Measurements from ENCODE around the gene CRY1. TPM values are rescaled to one million over a fixed set of nuclear protein-coding genes. Genes with fewer than 3 reads are reported as not detected.

CRY1 gene
- total and polyA plus RNA-seq, 2 experiments from 2014 or later, result 23.3 to 55.1 TPM

DNA sequence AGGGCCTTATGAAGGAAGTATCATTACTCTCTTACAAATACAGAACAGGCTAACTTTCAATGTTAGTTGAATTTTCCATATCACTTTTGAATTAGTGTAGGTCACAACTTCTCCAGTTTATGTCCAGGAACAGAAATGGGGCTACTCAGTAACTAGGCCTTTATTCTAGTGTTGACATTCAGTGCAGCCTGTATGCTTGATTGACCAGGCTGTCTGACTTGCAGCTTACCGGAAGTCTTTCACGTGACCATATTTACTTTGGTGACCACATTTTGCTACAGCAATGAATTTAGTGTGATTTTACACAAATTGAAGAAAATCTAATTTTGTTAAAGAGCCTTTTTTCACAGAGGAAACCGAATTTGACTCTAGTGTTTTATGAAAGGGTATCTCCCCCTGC is 118.8 kb downstream of the CRY1 start:
- no peaks in the 10 kb centered on the region for H3K27me3 ChIP-seq
- peaks cover 12% of the 10 kb centered on the region for H3K36me3 ChIP-seq
- peak overlapping the region; percentile 92 for H3K27ac ChIP-seq
- TF ChIP-seq, protein P1, sequence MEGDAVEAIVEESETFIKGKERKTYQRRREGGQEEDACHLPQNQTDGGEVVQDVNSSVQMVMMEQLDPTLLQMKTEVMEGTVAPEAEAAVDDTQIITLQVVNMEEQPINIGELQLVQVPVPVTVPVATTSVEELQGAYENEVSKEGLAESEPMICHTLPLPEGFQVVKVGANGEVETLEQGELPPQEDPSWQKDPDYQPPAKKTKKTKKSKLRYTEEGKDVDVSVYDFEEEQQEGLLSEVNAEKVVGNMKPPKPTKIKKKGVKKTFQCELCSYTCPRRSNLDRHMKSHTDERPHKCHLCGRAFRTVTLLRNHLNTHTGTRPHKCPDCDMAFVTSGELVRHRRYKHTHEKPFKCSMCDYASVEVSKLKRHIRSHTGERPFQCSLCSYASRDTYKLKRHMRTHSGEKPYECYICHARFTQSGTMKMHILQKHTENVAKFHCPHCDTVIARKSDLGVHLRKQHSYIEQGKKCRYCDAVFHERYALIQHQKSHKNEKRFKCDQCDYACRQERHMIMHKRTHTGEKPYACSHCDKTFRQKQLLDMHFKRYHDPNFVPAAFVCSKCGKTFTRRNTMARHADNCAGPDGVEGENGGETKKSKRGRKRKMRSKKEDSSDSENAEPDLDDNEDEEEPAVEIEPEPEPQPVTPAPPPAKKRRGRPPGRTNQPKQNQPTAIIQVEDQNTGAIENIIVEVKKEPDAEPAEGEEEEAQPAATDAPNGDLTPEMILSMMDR (IDR thresholded peaks at IDR 0.05; ENCODE audit: low read depth, low read length), result no peak
- no peak overlapping the region for H3K4me3 ChIP-seq
- no peaks in the 10 kb centered on the region for H3K9me3 ChIP-seq (ENCODE audit: low read depth)
- no peak for DNase-seq (ENCODE audit: low read depth in 1 of 2, low spot score in 1 of 2)
- peaks cover 39% of the 10 kb centered on the region for H3K4me1 ChIP-seq (ENCODE audit: low read depth)

DNA sequence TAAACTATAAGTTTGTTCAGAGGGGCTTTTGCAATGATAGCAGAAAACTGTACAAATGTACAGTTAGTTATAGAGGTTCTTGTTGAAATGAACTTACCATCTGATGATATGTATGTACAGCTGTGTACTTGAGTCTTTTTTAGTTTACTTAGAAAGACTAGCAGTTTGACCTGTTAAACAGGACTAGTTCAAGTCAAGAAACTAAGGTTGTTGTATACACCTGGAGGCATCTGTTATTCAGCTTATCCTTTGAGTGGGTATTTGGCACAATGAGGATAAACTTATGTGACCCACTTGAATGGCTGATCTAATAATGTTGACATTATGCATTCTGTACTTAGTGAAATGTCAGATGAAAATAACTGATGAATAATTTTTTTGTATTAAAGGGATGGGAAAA is 119.8 kb downstream of the CRY1 start:
- TF ChIP-seq, protein P1 (IDR thresholded peaks at IDR 0.05; ENCODE audit: low read depth, low read length), result no peak
- peaks cover 17% of the 10 kb centered on the region for H3K36me3 ChIP-seq

DNA sequence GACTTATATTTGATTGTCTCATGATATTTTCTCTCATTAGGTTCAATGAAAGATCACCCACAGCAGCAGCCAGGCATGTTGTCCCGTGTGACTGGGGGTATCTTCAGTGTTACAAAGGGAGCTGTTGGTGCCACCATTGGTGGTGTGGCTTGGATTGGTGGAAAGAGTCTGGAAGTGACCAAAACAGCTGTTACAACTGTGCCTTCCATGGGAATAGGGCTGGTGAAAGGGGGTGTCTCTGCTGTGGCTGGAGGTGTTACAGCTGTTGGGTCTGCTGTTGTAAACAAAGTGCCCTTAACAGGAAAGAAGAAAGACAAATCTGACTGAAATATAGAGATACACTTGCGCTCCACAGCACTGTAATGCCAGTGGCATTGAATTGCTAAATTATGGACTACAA is 122.3 kb downstream of the CRY1 start:
- Histone ChIP-seq H3K4me3 (no peak overlapping the region), H3K4me1 (ENCODE audit: low read depth) (peaks cover 6% of the 10 kb centered on the region), H3K9me3 (ENCODE audit: low read depth) (no peaks in the 10 kb centered on the region), H3K36me3 (peaks cover 30% of the 10 kb centered on the region), H3K27ac (peak overlapping the region; percentile 46), H3K27me3 (no peaks in the 10 kb centered on the region)
- TF ChIP-seq, protein P1 (IDR thresholded peaks at IDR 0.05; ENCODE audit: low read depth, low read length), result no peak
- no peak for DNase-seq (ENCODE audit: low read depth in 1 of 2, low spot score in 1 of 2)

More for the DNA sequence above, 119.8 kb downstream of the CRY1 start:
- peak overlapping the region; percentile 38 for H3K27ac ChIP-seq
- H3K27me3 ChIP-seq, result no peaks in the 10 kb centered on the region
- H3K9me3 ChIP-seq (ENCODE audit: low read depth), result no peaks in the 10 kb centered on the region
- DNase-seq (ENCODE audit: low read depth in 1 of 2, low spot score in 1 of 2), result no peak
- peaks cover 31% of the 10 kb centered on the region for H3K4me1 ChIP-seq (ENCODE audit: low read depth)
- no peak overlapping the region for H3K4me3 ChIP-seq

DNA sequence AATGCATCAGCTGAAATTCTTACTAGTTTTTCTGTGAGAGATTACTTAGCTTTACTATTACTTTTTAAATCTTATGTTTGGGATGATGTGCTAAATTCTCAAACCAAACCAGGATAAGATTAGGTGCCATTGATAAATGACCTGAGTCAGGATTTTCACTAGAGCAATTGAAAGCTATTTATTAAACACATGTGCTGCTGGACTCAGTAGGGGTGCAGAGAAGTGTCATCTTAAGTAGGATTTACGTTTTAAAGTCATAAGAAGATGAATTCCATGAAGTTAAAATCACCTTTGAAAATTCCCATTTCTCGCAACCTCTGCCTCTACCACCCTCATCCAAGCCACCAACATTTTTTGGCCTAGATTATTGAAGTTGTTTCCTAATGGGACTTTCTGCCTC is 128.8 kb downstream of the CRY1 start:
- Histone ChIP-seq H3K9me3 (ENCODE audit: low read depth) (no peaks in the 10 kb centered on the region), H3K27me3 (no peaks in the 10 kb centered on the region), H3K4me3 (no peak overlapping the region), H3K4me1 (ENCODE audit: low read depth) (peaks cover 40% of the 10 kb centered on the region), H3K27ac (no peak overlapping the region), H3K36me3 (peaks cover 18% of the 10 kb centered on the region)
- TF ChIP-seq, protein P1 (IDR thresholded peaks at IDR 0.05; ENCODE audit: low read depth, low read length), result no peak
- no peak for DNase-seq (ENCODE audit: low read depth in 1 of 2, low spot score in 1 of 2)

DNA sequence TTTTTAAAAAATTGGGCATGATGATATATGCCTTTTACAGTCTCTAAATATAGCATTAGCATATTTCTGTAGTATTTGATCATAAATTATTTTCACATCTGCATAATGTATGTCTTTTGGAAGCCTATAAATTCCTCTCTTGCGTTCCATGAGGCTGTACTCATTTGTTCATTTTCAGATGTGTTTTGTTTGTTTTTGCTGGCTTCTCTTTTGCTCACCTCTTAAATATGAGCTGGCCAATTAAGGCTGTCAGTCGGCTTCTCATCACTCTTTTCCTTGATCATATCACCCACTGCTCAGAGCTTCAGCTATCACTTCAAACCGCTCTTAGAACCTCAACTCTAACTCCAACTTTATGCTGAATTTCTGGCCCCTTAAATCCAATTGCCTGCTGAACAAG is 131.1 kb downstream of the CRY1 start:
- DNase-seq (ENCODE audit: low read depth in 1 of 2, low spot score in 1 of 2), result no peak
- Histone ChIP-seq H3K27ac (peak overlapping the region; percentile 71), H3K4me1 (ENCODE audit: low read depth) (peaks cover 52% of the 10 kb centered on the region), H3K4me3 (peak overlapping the region; percentile 9), H3K9me3 (ENCODE audit: low read depth) (no peaks in the 10 kb centered on the region), H3K36me3 (peaks cover 6% of the 10 kb centered on the region), H3K27me3 (no peaks in the 10 kb centered on the region)
- TF ChIP-seq, protein P1 (IDR thresholded peaks at IDR 0.05; ENCODE audit: low read depth, low read length), result no peak

DNA sequence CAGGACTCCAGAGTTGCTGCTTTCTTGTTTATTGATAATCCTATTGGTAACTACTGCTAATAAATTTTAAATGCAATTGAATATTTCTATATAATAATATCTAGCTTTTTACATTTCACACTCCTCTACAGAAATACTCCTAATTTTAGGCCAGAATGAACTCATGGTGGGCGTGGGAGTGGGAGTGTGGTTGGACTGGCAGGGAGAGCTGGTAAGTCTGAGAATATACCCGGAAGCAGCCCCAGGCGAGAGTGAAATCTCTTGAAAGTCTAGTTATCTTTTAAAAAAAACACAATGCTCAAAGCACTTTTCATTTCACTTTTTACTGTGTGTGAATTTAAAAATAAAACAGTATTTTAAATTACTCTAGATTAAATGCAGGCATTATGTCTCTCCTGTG is 132.9 kb downstream of the CRY1 start:
- Histone ChIP-seq H3K4me3 (no peak overlapping the region), H3K27me3 (no peaks in the 10 kb centered on the region), H3K27ac (peak overlapping the region; percentile 5), H3K36me3 (no peaks in the 10 kb centered on the region), H3K4me1 (ENCODE audit: low read depth) (peaks cover 52% of the 10 kb centered on the region), H3K9me3 (ENCODE audit: low read depth) (no peaks in the 10 kb centered on the region)
- TF ChIP-seq, protein P1 (IDR thresholded peaks at IDR 0.05; ENCODE audit: low read depth, low read length), result no peak
- DNase-seq (ENCODE audit: low read depth in 1 of 2, low spot score in 1 of 2), result no peak
